Breast epithelium (tissue), 3 donors: ENCODE measurements around the gene ATP6V1F.

Experiments
- CTCF ChIP-seq, 3 donors: fragments of 450-650 bp; IDR thresholded peaks; one replicate each; pipeline ENCODE4 v1.5.1; 2016 to 2017; ENCODE audit warnings: antibody characterized with exemption in 3 of 3, mild to moderate bottlenecking in 3 of 3, moderate library complexity in 3 of 3
- POLR2A ChIP-seq: fragments of 450-650 bp; IDR thresholded peaks from one replicate; pipeline ENCODE4 v1.6.1; 2016; ENCODE audit warnings: antibody characterized with exemption, mild to moderate bottlenecking, moderate library complexity

- TF ChIP-seq CTCF (IDR thresholded peaks at IDR 0.05) (no peak), POLR2A (no peak)
Measured at GRCh38 chr7:128886391-128887168, 23.9 kb downstream of the ATP6V1F start.
